ENCODE results near the gene MBNL2. TPM values are rescaled to one million over a fixed set of nuclear protein-coding genes. Genes with fewer than 3 reads are reported as not detected.
"Not testable (repeated sequence)": the region's sequence is repeated elsewhere in the genome, so short reads cannot be mapped to it uniquely, and the experiment has no call there.

The MBNL2 gene
- total and polyA plus RNA-seq, 2 donors: 33.3 to 139 TPM

DNA sequence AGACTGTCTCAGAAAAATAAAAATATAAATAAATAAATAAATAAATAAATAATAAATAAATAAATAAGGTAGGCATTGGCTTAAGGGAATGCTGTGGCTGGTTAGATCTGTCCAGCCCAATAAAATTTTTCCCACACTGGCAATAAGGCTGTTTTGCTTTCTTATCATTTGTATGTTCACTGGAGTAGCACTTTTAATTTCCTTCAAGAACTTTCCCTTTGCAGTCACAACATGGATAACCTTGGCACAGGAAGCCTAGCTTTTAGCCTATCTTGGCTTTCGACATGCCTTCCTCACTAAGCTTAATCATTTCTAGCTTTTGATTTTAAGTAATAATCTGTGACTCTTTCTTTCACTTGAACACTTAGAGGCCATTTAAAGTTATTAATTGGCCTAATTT, 129.9 kb downstream of the MBNL2 start:
- H3K4me3 ChIP-seq (ENCODE audit: low read depth, low read length); H3K27ac ChIP-seq (ENCODE audit: low read depth); H3K4me1 ChIP-seq (ENCODE audit: insufficient read depth); DNase-seq (ENCODE audit: extremely low spot score); H3K36me3 ChIP-seq (ENCODE audit: insufficient read depth): not testable (repeated sequence)
- WGBS: 78% methylated on average over 1 of the region's 1 CpG

DNA sequence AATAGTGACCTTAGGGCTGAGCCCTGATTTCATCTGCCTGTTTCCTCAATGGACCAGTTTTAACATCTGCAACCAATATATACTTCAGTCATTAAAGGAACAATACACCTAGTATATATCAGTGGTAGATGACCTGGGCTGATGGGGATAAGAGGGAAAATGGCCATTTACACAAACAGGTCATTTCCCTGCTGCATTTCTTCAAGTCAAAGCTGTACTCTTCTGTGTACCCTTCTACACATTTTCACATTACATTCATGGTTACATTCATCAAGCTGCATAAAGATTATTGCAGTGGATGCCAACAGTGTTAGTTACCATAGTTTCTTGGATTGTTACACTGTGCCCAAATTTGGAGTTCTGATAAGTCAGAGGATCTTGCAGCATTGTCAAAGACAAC, 130.7 kb downstream of the MBNL2 start:
- H3K4me3 ChIP-seq (ENCODE audit: low read depth, low read length): no peak overlapping the region
- H3K4me1 ChIP-seq (ENCODE audit: insufficient read depth): peaks cover 1% of the 10 kb centered on the region
- no peak for DNase-seq (ENCODE audit: extremely low spot score)
- peaks cover 2% of the 10 kb centered on the region for H3K36me3 ChIP-seq (ENCODE audit: insufficient read depth)
- peak overlapping the region; percentile 18 for H3K27ac ChIP-seq (ENCODE audit: low read depth)

GRCh38 chr13:97353927-97354675, 132.0 kb downstream of the MBNL2 start:
- Histone ChIP-seq H3K27ac (ENCODE audit: low read depth) (no peak overlapping the region), H3K4me3 (ENCODE audit: low read depth, low read length) (no peak overlapping the region), H3K4me1 (ENCODE audit: insufficient read depth) (no peaks in the 10 kb centered on the region), H3K36me3 (ENCODE audit: insufficient read depth) (peaks cover 2% of the 10 kb centered on the region)
- 94% methylated on average over 4 of the region's 4 CpGs for WGBS
- DNase-seq (ENCODE audit: extremely low spot score): no peak

DNA sequence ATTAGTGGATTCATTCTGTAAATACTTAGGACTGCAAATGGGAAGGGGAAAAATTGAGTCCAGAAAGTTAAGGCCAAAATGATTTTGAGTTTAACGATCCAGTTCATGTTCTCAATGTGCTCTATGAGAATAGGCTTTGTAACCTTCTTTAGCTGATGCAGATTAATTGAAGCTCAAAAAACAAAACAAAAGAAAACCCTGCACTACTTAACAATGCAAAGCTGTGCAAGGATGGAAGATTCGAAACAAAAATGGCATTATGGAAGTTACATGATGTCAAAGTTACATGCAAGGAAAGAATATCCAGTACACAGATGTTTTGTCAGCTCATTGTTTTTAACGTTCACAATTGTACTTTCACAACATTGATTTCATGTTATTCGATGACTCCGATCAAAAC, 132.7 kb downstream of the MBNL2 start:
- H3K4me1 ChIP-seq (ENCODE audit: insufficient read depth): no peaks in the 10 kb centered on the region
- no peak overlapping the region for H3K27ac ChIP-seq (ENCODE audit: low read depth)
- 90% methylated on average over 5 of the region's 5 CpGs for WGBS

GRCh38 chr13:97356592-97356991, 134.5 kb downstream of the MBNL2 start:
- no peak for DNase-seq (ENCODE audit: extremely low spot score)
- no peak overlapping the region for H3K4me3 ChIP-seq (ENCODE audit: low read depth, low read length)
- H3K4me1 ChIP-seq (ENCODE audit: insufficient read depth): no peaks in the 10 kb centered on the region
- 93% methylated on average over 8 of the region's 8 CpGs for WGBS
- H3K27ac ChIP-seq (ENCODE audit: low read depth): no peak overlapping the region
- H3K36me3 ChIP-seq (ENCODE audit: insufficient read depth): peaks cover 2% of the 10 kb centered on the region

More for the DNA sequence above, 132.7 kb downstream of the MBNL2 start:
- Histone ChIP-seq H3K36me3 (ENCODE audit: insufficient read depth) (peaks cover 2% of the 10 kb centered on the region), H3K4me3 (ENCODE audit: low read depth, low read length) (no peak overlapping the region)
- no peak for DNase-seq (ENCODE audit: extremely low spot score)

- whole genome bisulfite sequencing: 32% methylated on average over 8 of the region's 8 CpGs
- Histone ChIP-seq H3K4me3 (ENCODE audit: low read depth, low read length) (no peak overlapping the region), H3K36me3 (ENCODE audit: insufficient read depth) (peaks cover 2% of the 10 kb centered on the region), H3K4me1 (ENCODE audit: insufficient read depth) (no peaks in the 10 kb centered on the region), H3K27ac (ENCODE audit: low read depth) (peak overlapping the region; percentile 50)
- DNase-seq (ENCODE audit: extremely low spot score): peak; percentile 53
Observed at GRCh38 chr13:97359181-97360057, 137.3 kb downstream of the MBNL2 start.

DNA sequence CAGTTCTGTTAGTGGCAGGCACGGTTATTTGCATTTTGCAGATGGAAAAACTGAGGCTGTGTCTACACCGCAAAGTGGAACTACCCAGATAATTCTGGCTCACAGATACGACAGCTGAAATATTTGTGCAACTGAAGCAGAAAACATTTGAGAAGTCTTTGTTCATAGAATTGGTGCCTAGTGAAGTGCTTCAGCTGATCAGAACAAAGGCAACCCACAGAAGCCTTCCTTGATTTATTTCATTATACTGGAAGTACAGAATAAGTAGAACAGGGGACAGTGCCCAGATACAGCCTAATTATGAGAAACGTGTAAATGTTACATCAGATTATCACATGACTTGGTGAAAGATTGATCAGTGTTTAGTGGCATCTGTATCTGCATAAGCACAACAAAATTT, 138.5 kb downstream of the MBNL2 start:
- Histone ChIP-seq H3K4me3 (ENCODE audit: low read depth, low read length) (no peak overlapping the region), H3K4me1 (ENCODE audit: insufficient read depth) (no peaks in the 10 kb centered on the region), H3K27ac (ENCODE audit: low read depth) (no peak overlapping the region), H3K36me3 (ENCODE audit: insufficient read depth) (peaks cover 2% of the 10 kb centered on the region)
- 81% methylated on average over 4 of the region's 4 CpGs for whole genome bisulfite sequencing
- no peak for DNase-seq (ENCODE audit: extremely low spot score)

DNA sequence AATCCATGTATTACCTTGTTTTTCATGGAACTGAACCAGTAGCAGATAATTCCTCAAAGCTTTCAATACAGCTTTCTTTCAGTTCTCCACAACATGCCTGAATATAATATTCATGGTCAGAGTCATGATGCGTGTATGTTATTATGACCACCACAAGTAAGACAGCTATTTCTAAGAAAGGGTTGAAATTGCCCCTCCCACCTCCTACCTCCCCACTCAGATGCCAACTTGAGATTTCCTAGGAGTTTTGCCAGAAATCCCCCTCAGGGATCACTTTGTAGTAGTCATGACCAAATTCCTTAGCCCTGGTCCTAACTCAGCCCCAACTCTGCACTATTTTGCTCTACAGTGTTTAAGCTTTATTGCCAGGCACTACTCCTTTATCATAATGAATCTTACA, 141.9 kb downstream of the MBNL2 start:
- Histone ChIP-seq H3K4me1 (ENCODE audit: insufficient read depth) (no peaks in the 10 kb centered on the region), H3K36me3 (ENCODE audit: insufficient read depth) (no peaks in the 10 kb centered on the region), H3K4me3 (ENCODE audit: low read depth, low read length) (no peak overlapping the region), H3K27ac (ENCODE audit: low read depth) (no peak overlapping the region)
- WGBS: 47% methylated on average over 1 of the region's 1 CpG
- no peak for DNase-seq (ENCODE audit: extremely low spot score)

DNA sequence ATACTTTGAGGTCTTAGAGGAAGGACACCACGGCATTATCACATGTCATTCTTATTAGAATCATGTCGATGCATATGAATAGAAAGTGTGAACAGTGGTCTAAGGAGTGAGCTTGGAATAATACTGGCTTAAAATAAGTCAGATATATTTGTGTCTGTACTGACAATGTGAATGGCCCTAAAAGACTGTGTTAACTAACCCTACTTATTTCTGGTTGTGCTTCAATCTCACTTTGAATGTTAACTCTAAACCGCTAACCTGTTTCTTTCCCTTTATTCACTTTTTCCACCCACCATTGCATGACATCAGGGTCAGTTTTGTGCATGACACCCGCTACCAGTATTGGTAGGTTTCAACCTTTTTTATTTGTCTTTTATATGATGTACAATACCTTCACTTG, 142.7 kb downstream of the MBNL2 start:
- H3K4me1 ChIP-seq (ENCODE audit: insufficient read depth): no peaks in the 10 kb centered on the region
- no peak for DNase-seq (ENCODE audit: extremely low spot score)
- H3K36me3 ChIP-seq (ENCODE audit: insufficient read depth): no peaks in the 10 kb centered on the region
- H3K27ac ChIP-seq (ENCODE audit: low read depth): peak overlapping the region; percentile 34
- no peak overlapping the region for H3K4me3 ChIP-seq (ENCODE audit: low read depth, low read length)
- WGBS: 90% methylated on average over 4 of the region's 4 CpGs

- H3K36me3 ChIP-seq (ENCODE audit: insufficient read depth): no peaks in the 10 kb centered on the region
- WGBS: 96% methylated on average over 5 of the region's 5 CpGs
- no peak for DNase-seq (ENCODE audit: extremely low spot score)
- H3K27ac ChIP-seq (ENCODE audit: low read depth): no peak overlapping the region
- H3K4me1 ChIP-seq (ENCODE audit: insufficient read depth): no peaks in the 10 kb centered on the region
- no peak overlapping the region for H3K4me3 ChIP-seq (ENCODE audit: low read depth, low read length)
Observed at GRCh38 chr13:97366172-97366688, 144.1 kb downstream of the MBNL2 start.

- 59% methylated on average over 15 of the region's 15 CpGs for WGBS
- DNase-seq (ENCODE audit: extremely low spot score): no peak
- Histone ChIP-seq H3K4me1 (ENCODE audit: insufficient read depth) (no peaks in the 10 kb centered on the region), H3K27ac (ENCODE audit: low read depth) (peak overlapping the region; percentile 46), H3K4me3 (ENCODE audit: low read depth, low read length) (no peak overlapping the region), H3K36me3 (ENCODE audit: insufficient read depth) (no peaks in the 10 kb centered on the region)
Observed at GRCh38 chr13:97367016-97367822, 145.1 kb downstream of the MBNL2 start.

GRCh38 chr13:97369261-97369893, 147.2 kb downstream of the MBNL2 start:
- H3K4me1 ChIP-seq (ENCODE audit: insufficient read depth): no peaks in the 10 kb centered on the region
- peak overlapping the region; percentile 10 for H3K27ac ChIP-seq (ENCODE audit: low read depth)
- WGBS: 38% methylated on average over 4 of the region's 4 CpGs
- H3K4me3 ChIP-seq (ENCODE audit: low read depth, low read length): peak overlapping the region; percentile 37
- no peak for DNase-seq (ENCODE audit: extremely low spot score)
- no peaks in the 10 kb centered on the region for H3K36me3 ChIP-seq (ENCODE audit: insufficient read depth)

Data from urinary bladder (tissue), 4 donors.